Jurkat, Clone E6-1 (cell line): ENCODE data around the gene MCAT.
"Not testable (repeated sequence)": the region's sequence is repeated elsewhere in the genome, so short reads cannot be mapped to it uniquely, and the experiment has no call there.

Source experiments
- DNase-seq: peaks from one replicate; pipeline ENCODE4 v3.0.0-alpha.2; 2011; ENCODE audit warnings: low read depth, low spot score
- H3K4me3 ChIP-seq: 2 replicates; pipeline ENCODE4 v1.5.1; 2011; ENCODE audit warnings: mild to moderate bottlenecking, low read length, control low read depth, moderate library complexity

MCAT gene

DNA sequence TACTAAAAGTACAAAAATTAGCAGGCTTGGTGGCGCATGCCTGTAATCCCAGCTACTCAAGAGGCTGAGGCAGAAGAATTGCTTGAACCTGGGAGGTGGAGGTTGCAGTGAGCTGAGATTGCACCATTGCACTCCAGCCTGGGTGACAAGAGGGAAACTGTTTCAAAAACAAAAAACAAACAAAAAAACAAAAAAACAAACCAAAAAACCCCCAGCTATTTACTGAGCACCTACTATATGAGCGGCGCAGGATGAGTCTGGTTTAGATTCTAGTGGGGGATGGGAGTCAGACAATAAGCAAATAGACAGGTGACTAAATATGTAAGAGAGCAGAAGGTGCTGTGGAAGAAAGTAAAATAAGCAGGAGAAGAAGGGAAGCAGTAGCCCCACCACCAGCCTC lies 38.2 kb downstream of the MCAT start:
- DNase-seq, H3K4me3 ChIP-seq: not testable (repeated sequence)

DNA sequence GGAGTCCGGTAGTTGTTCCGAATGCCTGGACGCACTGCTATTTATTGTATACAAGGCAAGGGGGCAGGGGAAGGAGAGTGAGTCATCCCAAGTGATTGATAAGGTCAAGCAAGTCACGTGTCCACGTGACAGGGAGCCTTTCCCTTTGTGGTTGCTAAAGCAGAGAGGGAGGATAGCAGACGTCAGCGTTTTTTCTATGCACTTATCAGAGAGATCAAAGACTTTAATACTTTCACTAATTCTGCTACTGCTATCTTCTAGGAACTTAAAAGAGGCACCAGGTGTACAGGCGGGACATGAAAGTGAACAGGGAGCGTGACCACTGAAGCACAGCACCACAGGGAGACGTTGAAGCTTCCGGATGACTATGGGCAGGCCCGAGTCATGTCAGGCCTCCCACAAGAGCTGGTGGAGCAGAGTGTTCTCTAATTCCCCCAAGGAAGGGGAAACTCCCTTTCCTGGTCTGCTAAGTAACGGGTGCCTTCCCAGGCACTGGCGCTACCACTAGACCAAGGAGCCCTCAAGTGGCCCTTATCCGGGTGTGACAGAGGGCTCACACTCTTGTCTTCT lies 39.1 kb downstream of the MCAT start:
- DNase-seq = peak; percentile 92
- H3K4me3 ChIP-seq = peak overlapping the region; percentile 21

DNA sequence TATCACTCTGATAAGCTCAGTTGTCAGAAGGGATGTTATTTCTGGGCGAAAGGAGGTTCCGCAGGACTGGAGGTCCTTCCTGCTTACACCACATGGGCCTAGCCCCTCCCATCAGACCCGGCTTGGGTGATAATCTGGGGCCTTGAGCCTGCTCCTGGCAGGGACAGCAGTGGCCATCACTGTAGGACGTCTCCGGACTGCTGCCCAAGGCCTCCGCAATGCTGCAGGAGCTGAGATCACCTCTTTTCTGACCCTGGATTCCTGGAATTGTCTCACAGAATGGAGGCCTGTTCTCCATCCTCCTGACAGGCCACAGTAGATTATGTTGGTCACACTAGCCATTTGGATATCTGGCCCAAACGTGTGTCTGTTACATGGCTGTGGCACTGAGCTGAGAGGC lies 41.9 kb downstream of the MCAT start:
- no peak for DNase-seq
- H3K4me3 ChIP-seq = no peak overlapping the region

DNA sequence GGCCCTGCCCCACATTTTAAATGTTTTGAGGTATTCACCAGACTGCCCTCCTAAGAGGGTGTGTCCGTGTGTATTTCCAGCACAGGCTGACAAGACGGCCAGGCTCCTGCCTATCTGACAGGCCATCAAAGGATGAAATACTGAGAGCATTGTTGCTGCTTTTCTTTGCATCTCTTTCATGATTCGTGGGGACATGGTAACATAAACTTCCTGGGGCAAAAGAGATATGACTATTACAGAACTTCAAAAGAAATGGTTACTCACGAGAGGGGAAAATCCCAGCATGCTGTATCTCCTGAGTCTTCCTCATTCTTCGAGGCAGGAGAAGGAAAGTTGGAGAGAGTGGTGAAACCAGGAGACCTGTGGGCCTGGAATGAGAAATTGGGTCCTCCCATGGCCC lies 43.0 kb downstream of the MCAT start:
- no peak overlapping the region for H3K4me3 ChIP-seq
- DNase-seq = no peak

DNA sequence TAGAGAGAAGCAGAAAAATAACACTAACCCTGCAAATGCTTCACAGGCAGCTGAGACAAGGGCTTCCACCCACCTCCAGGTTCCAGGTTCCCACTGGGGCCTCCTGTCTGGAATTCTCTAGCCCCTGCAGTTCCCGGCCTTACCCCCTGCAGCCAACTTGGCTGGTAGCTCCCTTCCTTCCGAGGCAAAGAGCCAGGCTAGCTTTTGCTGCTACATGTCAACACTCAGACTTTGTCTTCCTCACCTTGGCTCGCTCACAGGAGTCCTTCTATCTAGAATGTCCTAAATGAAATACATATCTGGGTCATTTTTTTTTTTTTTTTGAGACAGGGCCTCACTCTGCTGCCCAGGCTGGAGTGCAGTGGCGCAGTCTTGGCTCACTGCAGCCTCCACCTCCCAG lies 44.1 kb downstream of the MCAT start:
- no peak overlapping the region for H3K4me3 ChIP-seq
- DNase-seq = no peak

DNA sequence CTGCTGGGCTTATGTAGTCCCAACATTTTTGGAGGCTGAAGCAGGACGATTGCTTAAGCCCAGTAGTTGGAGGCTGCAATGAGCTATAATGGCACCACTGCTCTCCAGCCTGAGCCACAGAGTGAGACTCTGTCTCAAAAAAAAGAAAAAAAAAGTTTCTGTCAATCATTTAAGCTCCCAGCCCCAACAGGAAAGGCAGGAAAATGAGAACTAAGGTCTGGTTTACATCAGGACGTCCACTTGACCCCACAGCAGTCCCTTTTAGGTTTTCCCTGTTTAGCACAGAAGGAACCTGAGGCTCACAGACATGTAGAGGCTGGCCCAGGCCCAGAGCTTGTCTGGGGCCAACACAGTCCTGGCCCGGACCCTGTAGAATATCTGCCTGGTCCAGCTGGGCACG lies 44.8 kb downstream of the MCAT start:
- H3K4me3 ChIP-seq = no peak overlapping the region
- DNase-seq = no peak

DNA sequence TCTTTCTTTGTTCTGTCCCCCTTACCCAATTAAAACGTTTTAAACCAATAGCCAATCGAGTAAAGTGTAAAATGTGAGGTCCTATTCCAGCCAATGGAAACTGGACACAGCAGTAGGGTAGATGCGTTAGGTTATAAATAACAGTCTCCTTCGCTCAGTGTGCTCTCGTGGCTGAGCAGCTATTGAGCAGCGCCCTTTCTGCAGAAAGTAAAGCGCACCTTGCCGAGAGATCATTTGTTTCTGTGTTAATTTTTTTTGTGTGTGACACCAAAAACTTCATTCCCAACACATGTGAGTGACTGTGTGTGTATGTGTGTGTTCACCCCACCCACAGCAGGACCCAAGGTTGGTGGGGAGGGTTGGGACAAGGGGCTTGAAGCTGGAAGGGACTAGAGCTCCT lies 46.8 kb downstream of the MCAT start:
- no peak for DNase-seq

DNA sequence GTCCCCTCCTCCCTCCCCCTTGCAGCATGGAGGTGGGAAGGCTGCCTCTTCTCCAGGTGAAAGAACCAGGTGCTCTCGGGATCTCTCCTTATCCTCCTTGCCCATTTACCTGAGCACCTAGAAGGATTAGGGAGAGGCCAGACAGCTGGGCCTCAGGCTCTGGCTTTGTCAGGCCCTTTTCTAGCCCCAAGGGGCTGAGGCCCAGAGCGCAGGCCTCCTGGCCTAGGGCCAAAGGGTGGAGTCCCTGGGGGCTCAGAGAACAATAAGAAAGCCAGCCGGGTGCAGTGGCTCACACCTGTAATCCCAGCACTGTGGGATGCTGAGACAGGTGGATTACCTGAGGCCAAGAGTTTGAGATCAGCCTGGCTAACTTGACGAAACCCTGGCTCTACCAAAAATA lies 48.6 kb downstream of the MCAT start:
- H3K4me3 ChIP-seq = no peak overlapping the region
- no peak for DNase-seq

More for the DNA sequence above, 46.8 kb downstream of the MCAT start:
- H3K4me3 ChIP-seq = no peak overlapping the region

DNA sequence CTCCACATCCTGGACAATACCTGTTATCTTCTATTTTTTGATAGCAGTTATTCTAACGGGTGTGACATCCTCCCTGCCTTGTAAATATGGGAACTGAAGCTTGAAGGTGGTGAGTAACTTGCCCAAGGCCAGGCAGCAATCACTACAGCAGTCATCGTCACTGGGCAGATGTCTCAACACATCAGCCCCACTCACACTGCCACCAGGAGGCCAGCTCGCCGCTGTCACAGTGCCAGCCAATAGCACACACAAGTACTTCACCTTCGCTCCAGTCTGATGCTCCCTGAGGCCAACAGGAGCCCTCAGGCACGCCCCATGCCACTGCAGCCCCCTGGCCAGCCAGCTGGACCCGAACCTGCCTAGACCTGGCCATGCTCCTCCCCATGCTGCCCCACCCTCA lies 49.1 kb downstream of the MCAT start:
- no peak for DNase-seq
- H3K4me3 ChIP-seq = no peak overlapping the region

DNA sequence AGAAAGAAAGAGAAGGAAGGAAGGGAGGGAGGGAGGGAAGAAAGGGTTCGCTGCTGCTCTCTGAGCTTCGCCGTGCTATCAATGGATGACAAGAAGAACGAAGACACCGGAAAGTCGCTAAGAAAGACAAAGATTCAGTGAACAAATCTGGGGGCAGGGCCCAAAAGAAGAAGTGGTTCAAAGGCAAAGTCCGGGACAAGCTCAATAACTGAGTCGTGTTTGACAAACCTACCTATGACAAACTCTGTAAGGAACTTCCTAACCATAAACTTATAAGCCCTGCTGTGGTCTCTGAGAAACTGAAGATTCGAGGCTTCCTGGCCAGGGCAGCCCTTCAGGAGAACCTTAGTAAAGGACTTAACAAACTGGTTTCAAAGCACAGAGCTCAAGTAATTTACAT lies 51.1 kb downstream of the MCAT start:
- DNase-seq = no peak
- no peak overlapping the region for H3K4me3 ChIP-seq

DNA sequence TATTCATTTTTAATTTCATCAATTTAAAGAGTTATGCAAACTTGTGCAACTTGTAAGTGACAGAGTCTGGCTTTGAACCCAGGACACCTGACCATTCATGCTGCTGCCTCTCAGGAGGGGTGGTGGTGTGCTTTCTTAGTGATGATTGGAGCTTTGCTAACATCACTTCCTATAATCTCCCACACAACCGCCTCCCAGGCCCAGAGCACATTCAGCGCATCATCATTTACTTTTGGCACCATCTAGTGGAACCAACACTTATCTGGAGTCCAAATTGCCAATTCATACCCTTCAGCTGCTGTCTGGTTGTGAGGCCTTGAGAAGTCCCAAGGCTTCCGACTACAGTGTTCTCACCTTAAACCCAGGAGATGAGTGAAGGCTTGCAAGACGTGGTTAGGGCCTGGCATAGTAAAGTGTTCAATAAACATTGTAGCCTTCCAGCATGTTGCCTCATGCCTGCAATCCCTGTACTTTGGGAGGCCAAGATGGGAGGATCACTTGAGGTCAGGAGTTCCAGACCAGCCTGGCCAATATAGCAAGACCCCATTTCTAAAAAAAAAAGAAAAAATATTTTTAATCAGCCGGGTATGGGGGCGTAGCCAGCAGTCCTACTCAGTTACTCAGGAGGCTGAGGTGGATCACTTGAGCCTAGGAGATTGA lies 52.9 kb downstream of the MCAT start:
- peak; percentile 78 for DNase-seq
- no peak overlapping the region for H3K4me3 ChIP-seq

DNA sequence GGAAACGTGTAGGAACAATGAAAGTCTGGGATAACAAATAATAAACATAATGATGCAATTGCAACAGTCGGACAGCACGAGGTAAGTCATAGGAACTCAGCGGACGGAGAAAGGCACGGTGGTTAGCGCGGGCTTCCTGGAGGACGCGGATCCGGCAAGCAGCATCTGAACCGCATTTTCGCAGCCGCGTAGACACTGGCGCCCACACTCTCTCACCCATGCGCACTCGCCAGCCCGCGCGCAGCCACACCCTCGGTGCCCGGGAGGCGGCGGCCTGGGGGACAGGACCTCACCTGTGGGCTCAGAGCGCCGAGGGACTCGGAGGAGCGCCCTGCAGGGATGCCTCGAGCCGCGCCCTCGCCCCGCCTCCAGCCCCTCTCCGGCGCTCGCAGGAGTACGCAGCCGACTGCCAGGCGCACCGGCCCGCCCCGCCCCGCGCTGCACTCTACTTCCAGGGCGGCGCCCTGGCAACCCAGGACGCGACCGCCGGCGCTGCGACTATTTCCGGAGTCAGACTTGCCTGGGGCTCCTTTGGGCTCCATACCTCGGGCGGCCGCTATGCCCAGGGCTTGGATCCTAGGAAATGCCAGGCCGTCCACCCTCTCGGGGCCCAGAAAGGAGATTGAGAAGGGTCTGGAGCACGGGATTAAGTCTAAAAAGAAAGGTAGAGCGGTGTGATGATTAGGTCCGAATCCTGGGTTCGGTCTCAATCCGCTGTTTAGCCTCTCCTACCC lies 54.0 kb downstream of the MCAT start, which contains the start of gene TTLL1:
Gene TTLL1, minus strand, starts transcription at position 408 of the 734 bp plus-strand sequence. CDS start 13,805 bp downstream, outside the sequence.
- peak; percentile 77 for DNase-seq
- peak within 1 kb of the TSS; percentile 76 for H3K4me3 ChIP-seq

DNA sequence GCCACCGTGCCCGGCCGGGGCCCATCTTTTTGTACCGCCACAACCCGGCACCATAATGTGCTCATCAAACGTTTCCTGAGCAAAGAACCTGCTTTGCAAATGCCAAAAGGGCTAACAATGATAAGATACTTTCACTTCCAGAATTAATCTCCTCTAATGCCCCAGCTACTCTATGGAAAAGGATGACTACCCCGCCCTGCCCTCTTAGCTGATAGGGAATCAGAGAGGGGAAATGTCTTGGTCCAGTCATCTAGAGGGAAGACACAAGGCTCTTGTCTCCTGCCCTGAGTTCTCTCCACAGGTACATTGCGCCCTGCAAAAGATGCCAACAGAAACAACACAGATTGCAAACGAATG lies 54.6 kb downstream of the MCAT start:
- peak overlapping the region; percentile 76 for H3K4me3 ChIP-seq
- DNase-seq = no peak

DNA sequence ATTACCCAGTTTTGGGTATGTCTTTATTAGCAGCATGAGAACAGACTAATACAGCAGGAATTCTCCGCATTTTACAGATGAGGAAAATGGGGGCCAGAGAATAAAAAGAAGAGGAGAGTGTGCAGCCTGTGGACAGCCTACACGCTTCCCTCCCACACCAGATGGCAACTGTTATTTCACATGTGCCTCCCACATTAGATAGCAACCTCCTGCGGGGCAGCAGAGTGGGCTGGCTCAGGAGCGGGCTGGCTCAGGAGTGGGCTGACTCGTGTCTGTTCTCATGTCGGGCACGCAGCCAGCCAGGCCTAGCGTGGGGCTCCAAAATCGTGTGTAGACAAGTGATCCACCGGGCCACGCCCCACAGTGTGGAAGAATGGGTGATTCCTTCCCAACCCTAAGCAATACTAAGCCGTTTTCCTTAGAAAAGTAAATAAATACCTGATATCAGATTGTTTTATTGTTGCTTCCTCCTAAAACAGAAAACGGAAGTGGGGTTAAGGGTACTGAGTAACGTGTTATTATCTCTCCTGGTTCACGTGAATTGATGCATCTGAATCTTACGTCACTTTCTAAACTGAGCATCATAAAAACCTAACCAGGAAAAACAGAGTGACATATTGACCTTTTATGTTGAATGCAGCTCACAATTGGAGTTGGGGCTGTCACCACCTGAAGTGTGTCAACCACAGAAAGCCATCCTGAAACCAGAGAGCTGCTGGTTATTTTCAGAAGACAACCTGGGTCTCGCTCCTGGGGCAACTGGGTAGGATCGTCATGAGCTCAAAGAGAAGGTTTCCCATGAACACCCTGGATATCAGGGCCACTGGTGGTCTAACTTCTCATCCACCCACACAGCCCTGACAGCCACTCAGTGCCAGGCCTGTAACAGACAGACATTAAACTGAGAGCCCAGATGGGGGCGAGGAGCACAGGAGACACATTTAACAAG lies 57.3 kb downstream of the MCAT start:
- no peak for DNase-seq
- H3K4me3 ChIP-seq = no peak overlapping the region
